Neural crest cell (in vitro differentiated cells): Measurements from ENCODE around the gene KIFAP3. TPM values are rescaled to one million over a fixed set of nuclear protein-coding genes. Genes with fewer than 3 reads are reported as not detected.

ENCODE experiments used
- DNase-seq: peaks from one replicate; pipeline ENCODE4 v3.0.0; 2021; ENCODE audit warnings: low read depth, mixed read lengths, low spot score
- H3K27ac Mint-ChIP-seq: one replicate; pipeline ENCODE4 v1.8.0; 2021; ENCODE audit warnings: mild to moderate bottlenecking, mixed read lengths; ENCODE audit not compliant: unreplicated experiment
- H3K27me3 Mint-ChIP-seq: 2 replicates; pipeline ENCODE4 v1.8.0; 2021; ENCODE audit warnings: low read depth, mild to moderate bottlenecking, mixed read lengths
- H3K36me3 Mint-ChIP-seq: 2 replicates; pipeline ENCODE4 v1.8.0; 2021; ENCODE audit warnings: low read depth, mild to moderate bottlenecking, mixed read lengths
- H3K4me1 Mint-ChIP-seq: 2 replicates; pipeline ENCODE4 v1.8.0; 2021; ENCODE audit warnings: mixed read lengths
- H3K4me3 Mint-ChIP-seq: one replicate; pipeline ENCODE4 v1.8.0; 2021; ENCODE audit warnings: mild to moderate bottlenecking, mixed read lengths
- H3K9me3 Mint-ChIP-seq: 2 replicates; pipeline ENCODE4 v1.8.0; 2021; ENCODE audit warnings: mixed read lengths
- total RNA-seq: library from RNA; stranded (reverse); gene quantifications from 2 replicates; pipeline ENCODE4 v1.2.1, GENCODE V29; 2021
- TF ChIP-seq, protein P1 (sequence below): fragments of 200-600 bp; sonication (generic); conservative IDR thresholded peaks from 2 replicates; pipeline ENCODE4 v1.5.0; 2021; ENCODE audit warnings: antibody characterized with exemption, mild to moderate bottlenecking

Gene KIFAP3
- total RNA-seq, 1 donor from 2014 or later: 19.6 TPM

DNA sequence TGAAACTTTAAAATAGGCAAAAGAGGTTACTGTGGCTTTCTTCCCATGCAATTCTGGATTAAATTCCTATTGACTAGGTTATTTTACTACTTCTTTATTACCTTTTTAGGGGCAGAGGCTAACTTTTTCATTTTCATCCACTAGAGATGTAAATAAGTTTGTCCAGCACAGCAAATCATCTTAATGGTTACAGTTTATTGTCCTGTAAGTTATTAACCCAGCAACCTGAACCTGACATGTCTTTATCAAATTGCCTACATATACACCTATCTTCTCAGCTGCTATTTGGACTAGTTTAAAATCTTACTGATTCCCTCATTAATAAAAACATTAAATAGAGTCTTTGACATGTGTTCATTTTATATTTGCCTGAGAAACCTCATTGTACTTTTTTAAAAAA lies 173.9 kb downstream of the KIFAP3 start:
- TF ChIP-seq, protein P1, sequence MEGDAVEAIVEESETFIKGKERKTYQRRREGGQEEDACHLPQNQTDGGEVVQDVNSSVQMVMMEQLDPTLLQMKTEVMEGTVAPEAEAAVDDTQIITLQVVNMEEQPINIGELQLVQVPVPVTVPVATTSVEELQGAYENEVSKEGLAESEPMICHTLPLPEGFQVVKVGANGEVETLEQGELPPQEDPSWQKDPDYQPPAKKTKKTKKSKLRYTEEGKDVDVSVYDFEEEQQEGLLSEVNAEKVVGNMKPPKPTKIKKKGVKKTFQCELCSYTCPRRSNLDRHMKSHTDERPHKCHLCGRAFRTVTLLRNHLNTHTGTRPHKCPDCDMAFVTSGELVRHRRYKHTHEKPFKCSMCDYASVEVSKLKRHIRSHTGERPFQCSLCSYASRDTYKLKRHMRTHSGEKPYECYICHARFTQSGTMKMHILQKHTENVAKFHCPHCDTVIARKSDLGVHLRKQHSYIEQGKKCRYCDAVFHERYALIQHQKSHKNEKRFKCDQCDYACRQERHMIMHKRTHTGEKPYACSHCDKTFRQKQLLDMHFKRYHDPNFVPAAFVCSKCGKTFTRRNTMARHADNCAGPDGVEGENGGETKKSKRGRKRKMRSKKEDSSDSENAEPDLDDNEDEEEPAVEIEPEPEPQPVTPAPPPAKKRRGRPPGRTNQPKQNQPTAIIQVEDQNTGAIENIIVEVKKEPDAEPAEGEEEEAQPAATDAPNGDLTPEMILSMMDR: no peak
- Mint-ChIP-seq H3K4me3 (no peak overlapping the region), H3K9me3 (peaks cover 2% of the 10 kb centered on the region), H3K27me3 (peaks cover 64% of the 10 kb centered on the region), H3K36me3 (no peaks in the 10 kb centered on the region), H3K4me1 (no peaks in the 10 kb centered on the region), H3K27ac (no peak overlapping the region)
- no peak for DNase-seq

DNA sequence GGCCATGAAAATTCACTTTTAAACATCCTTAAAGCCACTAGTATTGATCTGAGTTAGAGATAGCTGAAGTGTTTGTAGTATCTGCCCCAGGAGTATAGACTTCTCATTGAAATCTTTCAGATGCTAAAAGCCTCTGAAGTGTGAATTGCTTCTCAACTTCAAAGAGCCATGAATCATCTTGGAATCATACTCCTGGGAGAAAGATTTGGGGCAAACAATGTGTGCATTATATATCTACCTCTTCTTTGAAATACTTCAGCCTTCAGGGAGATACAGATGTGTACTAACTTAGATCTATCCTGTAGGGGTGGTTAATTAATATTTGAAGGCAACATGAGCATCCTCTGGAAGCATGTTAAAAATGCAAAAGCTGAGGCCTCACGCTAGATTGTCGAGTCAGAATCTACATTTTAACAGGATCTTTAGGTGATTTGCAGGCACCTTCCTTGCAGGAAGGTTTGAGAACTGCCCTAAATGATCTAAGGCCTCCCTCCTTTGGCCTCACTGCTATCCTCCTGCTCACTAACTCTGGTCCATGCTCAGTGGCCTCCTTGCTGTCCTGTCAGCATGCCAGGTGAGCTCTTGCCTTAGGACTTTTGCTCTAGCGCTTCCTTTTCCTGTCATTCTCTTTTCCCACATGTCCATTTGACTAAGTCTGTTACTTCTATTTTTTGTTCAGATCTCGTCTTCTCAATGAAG lies 174.8 kb downstream of the KIFAP3 start:
- no peak for DNase-seq
- TF ChIP-seq, protein P1: no peak
- Mint-ChIP-seq H3K4me1 (no peaks in the 10 kb centered on the region), H3K9me3 (no peaks in the 10 kb centered on the region), H3K4me3 (no peak overlapping the region), H3K36me3 (no peaks in the 10 kb centered on the region), H3K27ac (no peak overlapping the region), H3K27me3 (peaks cover 62% of the 10 kb centered on the region)

- H3K4me1 Mint-ChIP-seq: peaks cover 21% of the 10 kb centered on the region
- peaks cover 44% of the 10 kb centered on the region for H3K27me3 Mint-ChIP-seq
Measured at GRCh38 chr1:169896013-169896412, 178.5 kb downstream of the KIFAP3 start.

DNA sequence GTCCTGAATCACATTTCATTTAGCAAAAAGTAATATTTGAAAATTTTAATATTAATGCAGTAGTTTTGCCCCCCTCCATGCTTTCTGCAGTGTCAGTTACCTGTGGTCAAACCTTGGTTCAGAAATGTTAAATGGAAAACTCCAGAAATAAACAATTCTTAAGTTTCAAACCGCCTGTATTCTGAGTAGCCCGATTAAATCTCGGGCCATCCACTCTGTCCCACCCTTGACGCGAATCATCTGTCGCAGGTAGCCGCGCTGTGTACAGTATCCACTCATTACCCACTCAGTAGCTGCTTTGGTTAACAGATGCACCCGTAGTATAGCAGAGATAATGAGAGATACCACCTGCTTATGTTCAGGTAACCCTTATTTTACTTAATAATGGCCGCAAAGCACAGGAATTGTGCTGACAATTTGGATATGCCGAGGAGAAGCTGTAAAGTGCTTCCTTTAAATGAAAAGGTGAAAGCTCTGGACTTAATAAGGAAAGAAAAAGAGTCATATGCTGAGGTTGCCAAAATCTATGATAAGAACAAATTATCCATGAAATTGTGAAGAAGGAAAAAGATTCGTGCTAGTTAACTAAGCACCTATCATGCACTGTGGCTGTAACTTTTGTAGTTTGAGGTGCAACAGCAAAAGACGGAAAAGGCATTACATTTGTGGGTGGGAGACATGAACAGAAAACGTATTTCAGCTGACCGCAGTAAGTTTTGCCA lies 179.9 kb downstream of the KIFAP3 start:
- no peak for DNase-seq
- Mint-ChIP-seq H3K4me1 (peaks cover 22% of the 10 kb centered on the region), H3K4me3 (peak overlapping the region; percentile 90), H3K9me3 (no peaks in the 10 kb centered on the region), H3K27me3 (peaks cover 34% of the 10 kb centered on the region), H3K36me3 (no peaks in the 10 kb centered on the region), H3K27ac (no peak overlapping the region)
- TF ChIP-seq, protein P1: no peak

More at GRCh38 chr1:169896013-169896412, 178.5 kb downstream of the KIFAP3 start:
- no peak for DNase-seq
- Mint-ChIP-seq H3K4me3 (peak overlapping the region; percentile 58), H3K27ac (no peak overlapping the region), H3K36me3 (no peaks in the 10 kb centered on the region), H3K9me3 (no peaks in the 10 kb centered on the region)
- TF ChIP-seq, protein P1: no peak

DNA sequence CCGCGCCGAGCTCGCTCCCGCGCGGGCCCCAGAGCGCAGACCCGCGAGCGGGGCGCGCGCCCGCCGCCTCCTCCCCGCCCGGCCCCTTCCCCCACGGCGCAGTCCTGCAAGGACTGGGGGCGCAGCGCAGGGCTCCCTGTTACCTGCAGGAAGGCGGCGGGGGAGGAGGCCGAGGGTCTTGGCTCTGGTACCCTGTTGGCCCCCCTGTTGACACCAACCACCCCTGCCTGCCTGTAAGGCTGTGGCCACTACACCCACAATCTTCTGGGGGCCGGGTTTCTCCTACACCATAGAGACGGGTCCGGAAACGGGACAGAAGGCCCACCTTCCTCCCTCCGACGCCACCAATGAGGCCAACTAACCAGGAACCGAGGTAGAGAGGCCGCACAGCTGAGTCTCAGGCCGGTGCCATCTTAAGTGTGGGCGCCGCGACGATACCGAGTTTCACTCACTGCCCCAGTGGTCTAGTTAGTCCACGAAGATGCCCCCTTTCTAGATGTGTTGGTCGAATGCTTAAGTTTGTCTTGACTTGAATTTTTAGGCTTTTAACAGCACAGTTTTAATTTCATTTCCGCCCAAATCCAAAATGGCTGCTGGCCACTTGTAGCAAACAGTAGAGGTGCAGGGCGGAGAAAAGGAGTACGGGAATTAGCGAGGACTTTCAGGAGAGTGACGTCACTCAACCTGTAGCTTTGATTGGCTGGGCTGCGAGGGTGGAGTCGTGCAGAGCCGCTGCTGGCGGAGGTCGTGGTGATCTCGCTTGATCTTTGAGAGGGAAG lies 180.7 kb downstream of the KIFAP3 start, which contains the start of gene SCYL3:
Gene SCYL3, minus strand, starts transcription at position 252 of the 779 bp plus-strand sequence. CDS start 5,056 bp downstream, outside the sequence.
- DNase-seq: peak; percentile 73
- Mint-ChIP-seq H3K4me1 (peaks cover 26% of the 10 kb centered on the region), H3K27ac (peak within 1 kb of the TSS; percentile 100), H3K9me3 (no peaks in the 10 kb centered on the region), H3K36me3 (no peaks in the 10 kb centered on the region), H3K27me3 (peaks cover 27% of the 10 kb centered on the region), H3K4me3 (peak within 1 kb of the TSS; percentile 91)
- TF ChIP-seq, protein P1: no peak
